ENCODE results near the gene WNT1. TPM values are rescaled to one million over a fixed set of nuclear protein-coding genes. Genes with fewer than 3 reads are reported as not detected.

Gene WNT1
- total and polyA plus RNA-seq, 8 donors = not detected

- Histone ChIP-seq H3K4me1 (peaks cover 25 to 37% (median 32%) of the 10 kb centered on the region in 4 donors), H3K36me3 (no peaks in the 10 kb centered on the region), H3K27ac (no peak overlapping the region), H3K4me3 (no peak overlapping the region), H3K27me3 (peaks cover 22 to 78% (median 44%) of the 10 kb centered on the region in 3 donors), H3K9me3 (no peaks in the 10 kb centered on the region)
- 80 to 87% (median 83%) methylated on average over 3 of the region's 3 CpGs for WGBS, 5 donors
- DNase-seq = no peak
- TF ChIP-seq POLR2AphosphoS5 (IDR thresholded peaks at IDR 0.05) (no peak), CTCF (IDR thresholded peaks at IDR 0.05) (no peak), EP300 (IDR thresholded peaks at IDR 0.05) (no peak), POLR2A (IDR thresholded peaks at IDR 0.05) (no peak)
- intact Hi-C loops (cut with DNase I; ENCODE audit: low total_unique reads) = no loop called here
Measured at GRCh38 chr12:48968467-48968866, 9.7 kb upstream of the WNT1 start.

- H3K27me3 ChIP-seq = peaks cover 26 to 78% (median 52%) of the 10 kb centered on the region in 3 donors
- intact Hi-C loops (cut with DNase I; ENCODE audit: low total_unique reads) = no loop called here
- peaks cover 25 to 44% (median 35%) of the 10 kb centered on the region in 4 donors for H3K4me1 ChIP-seq
- H3K4me3 ChIP-seq = peak overlapping the region in 1 of 4 donors; percentile 41
- 39 to 60% (median 53%) methylated on average over 5 to 8 of the region's 8 CpGs for WGBS, 5 donors
- TF ChIP-seq EP300 (IDR thresholded peaks at IDR 0.05) (no peak), CTCF (IDR thresholded peaks at IDR 0.05) (no peak)
- DNase-seq = peak in 1 of 2 donors; percentile 40
- H3K36me3 ChIP-seq = no peaks in the 10 kb centered on the region
- no peak overlapping the region for H3K27ac ChIP-seq
- no peaks in the 10 kb centered on the region for H3K9me3 ChIP-seq
Measured at GRCh38 chr12:48969160-48969771, 8.9 kb upstream of the WNT1 start.

GRCh38 chr12:48969833-48970701 lies 8.1 kb upstream of the WNT1 start:
- 7 to 27% (median 9%) methylated on average over 17 to 77 of the region's 77 CpGs for WGBS, 5 donors
- no peak for TF ChIP-seq CTCF (IDR thresholded peaks at IDR 0.05)
- TF ChIP-seq EP300 (IDR thresholded peaks at IDR 0.05) = no peak
- no peak for TF ChIP-seq POLR2AphosphoS5 (IDR thresholded peaks at IDR 0.05)
- H3K4me1 ChIP-seq = peaks cover 25 to 44% (median 35%) of the 10 kb centered on the region in 4 donors
- no peaks in the 10 kb centered on the region for H3K36me3 ChIP-seq
- DNase-seq = peak in 1 of 2 donors; percentile 77
- peak overlapping the region; percentile 5 to 41 (median 24) for H3K4me3 ChIP-seq
- no peaks in the 10 kb centered on the region for H3K9me3 ChIP-seq
- peaks cover 26 to 86% (median 58%) of the 10 kb centered on the region in 3 donors for H3K27me3 ChIP-seq
- intact Hi-C loops (cut with DNase I; ENCODE audit: low total_unique reads) = no loop called here
- no peak overlapping the region for H3K27ac ChIP-seq

- Histone ChIP-seq H3K27ac (no peak overlapping the region), H3K27me3 (peaks cover 26 to 91% (median 63%) of the 10 kb centered on the region in 3 donors), H3K4me3 (peak overlapping the region in 3 of 4 donors; percentile 32 to 42 (median 37)), H3K4me1 (peaks cover 25 to 44% (median 35%) of the 10 kb centered on the region in 4 donors), H3K9me3 (no peaks in the 10 kb centered on the region), H3K36me3 (no peaks in the 10 kb centered on the region)
- TF ChIP-seq POLR2A (IDR thresholded peaks at IDR 0.05) (no peak), POLR2AphosphoS5 (IDR thresholded peaks at IDR 0.05) (no peak), EP300 (IDR thresholded peaks at IDR 0.05) (no peak), CTCF (IDR thresholded peaks at IDR 0.05) (no peak)
- DNase-seq = peak in 1 of 2 donors; percentile 29
- intact Hi-C loops (cut with DNase I; ENCODE audit: low total_unique reads) = no loop called here
- WGBS, 5 donors = 20 to 43% (median 26%) methylated on average over 4 to 10 of the region's 10 CpGs
Measured at GRCh38 chr12:48970702-48971334, 7.3 kb upstream of the WNT1 start.
